ENCODE results near the gene MRPS10.

MRPS10 gene

DNA sequence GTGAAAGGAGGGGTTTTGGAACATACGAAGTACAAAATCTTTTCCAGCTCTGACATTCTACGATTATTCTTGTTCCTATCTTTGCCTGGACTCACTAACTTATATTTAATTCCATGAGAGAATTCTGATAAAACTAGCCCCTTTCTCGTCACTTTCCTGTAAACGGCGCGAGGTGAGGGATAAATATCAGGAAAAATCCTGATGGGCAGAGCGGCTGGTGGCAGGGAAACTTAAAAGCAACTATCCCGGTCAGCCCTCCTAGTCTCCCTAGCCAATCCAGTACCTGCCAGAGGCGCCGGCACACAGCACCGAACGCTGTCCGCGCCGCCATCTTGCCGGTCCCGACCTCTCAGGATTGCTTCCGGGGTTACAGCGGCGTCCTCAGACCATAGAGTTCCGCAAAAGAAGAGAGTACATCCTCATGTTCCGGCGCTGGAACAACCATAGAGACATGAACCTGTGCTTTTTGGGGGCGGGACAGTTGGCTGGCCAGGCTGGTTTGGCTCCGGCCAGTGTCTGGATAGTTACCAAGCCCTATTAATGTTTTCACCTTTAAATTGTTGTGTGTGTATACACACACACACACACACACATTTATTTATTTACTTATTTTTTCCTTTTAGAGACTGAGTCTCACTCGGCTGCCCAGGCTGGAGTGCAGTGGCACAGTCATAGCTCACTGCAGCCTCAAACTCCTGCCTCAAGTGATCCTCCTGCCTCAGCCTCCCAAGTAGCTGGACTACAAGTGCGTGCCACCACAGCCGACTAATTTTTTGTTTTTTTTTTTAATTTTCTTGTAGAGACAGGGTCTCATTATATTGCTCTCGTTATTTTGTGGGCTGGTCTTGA is at the start of gene MRPS10:
Gene MRPS10, minus strand, starts transcription at position 343 of the 849 bp plus-strand sequence. Its CDS starts 12 bp downstream, at position 331.
- Histone ChIP-seq H3K27me3 (ENCODE audit: control insufficient read depth, insufficient read depth, low read length) (no peaks in the 10 kb centered on the region), H3K79me2 (peaks cover 4% of the 10 kb centered on the region), H3K9ac (peak within 1 kb of the TSS; percentile 25), H3K36me3 (ENCODE audit: control insufficient read depth, insufficient read depth, low read length) (no peaks in the 10 kb centered on the region), H3K9me3 (ENCODE audit: control insufficient read depth, low read length) (no peaks in the 10 kb centered on the region), H3K4me2 (ENCODE audit: low read length) (peak within 1 kb of the TSS; percentile 82), H3K4me1 (peaks cover 7% of the 10 kb centered on the region), H3K27ac (peak within 1 kb of the TSS; percentile 68), H2AFZ (peak within 1 kb of the TSS; percentile 90), H3K4me3 (ENCODE audit: low read depth, low read length) (peak within 1 kb of the TSS; percentile 86)
- TF ChIP-seq, protein P1, sequence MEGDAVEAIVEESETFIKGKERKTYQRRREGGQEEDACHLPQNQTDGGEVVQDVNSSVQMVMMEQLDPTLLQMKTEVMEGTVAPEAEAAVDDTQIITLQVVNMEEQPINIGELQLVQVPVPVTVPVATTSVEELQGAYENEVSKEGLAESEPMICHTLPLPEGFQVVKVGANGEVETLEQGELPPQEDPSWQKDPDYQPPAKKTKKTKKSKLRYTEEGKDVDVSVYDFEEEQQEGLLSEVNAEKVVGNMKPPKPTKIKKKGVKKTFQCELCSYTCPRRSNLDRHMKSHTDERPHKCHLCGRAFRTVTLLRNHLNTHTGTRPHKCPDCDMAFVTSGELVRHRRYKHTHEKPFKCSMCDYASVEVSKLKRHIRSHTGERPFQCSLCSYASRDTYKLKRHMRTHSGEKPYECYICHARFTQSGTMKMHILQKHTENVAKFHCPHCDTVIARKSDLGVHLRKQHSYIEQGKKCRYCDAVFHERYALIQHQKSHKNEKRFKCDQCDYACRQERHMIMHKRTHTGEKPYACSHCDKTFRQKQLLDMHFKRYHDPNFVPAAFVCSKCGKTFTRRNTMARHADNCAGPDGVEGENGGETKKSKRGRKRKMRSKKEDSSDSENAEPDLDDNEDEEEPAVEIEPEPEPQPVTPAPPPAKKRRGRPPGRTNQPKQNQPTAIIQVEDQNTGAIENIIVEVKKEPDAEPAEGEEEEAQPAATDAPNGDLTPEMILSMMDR (IDR thresholded peaks at IDR 0.05): no peak

DNA sequence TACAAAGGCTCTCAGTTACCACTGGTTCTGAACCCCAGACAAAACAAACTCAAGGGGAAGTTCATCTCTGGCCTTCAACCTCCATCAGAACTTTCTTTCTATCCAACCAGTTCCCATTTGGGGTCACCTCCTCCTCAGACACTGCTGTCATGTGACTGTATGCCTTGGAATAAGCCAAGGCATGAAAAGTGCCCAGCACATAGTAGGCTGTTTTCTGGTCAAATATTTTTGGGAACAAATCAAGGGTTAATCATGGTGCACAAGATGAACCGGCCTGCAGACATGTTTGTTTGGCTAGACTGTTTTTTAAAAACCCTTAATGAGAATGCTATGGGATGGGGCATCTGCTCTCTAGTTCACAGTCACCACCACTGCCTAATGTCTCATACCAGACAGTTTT is 48.9 kb upstream of the MRPS10 start:
- Histone ChIP-seq H3K4me1 (no peaks in the 10 kb centered on the region), H3K27ac (no peak overlapping the region), H3K4me2 (ENCODE audit: low read length) (no peak overlapping the region), H3K9me3 (ENCODE audit: control insufficient read depth, low read length) (no peaks in the 10 kb centered on the region), H3K79me2 (no peaks in the 10 kb centered on the region), H3K9ac (no peak overlapping the region), H3K27me3 (ENCODE audit: control insufficient read depth, insufficient read depth, low read length) (no peaks in the 10 kb centered on the region), H3K36me3 (ENCODE audit: control insufficient read depth, insufficient read depth, low read length) (no peaks in the 10 kb centered on the region), H2AFZ (no peak overlapping the region), H3K4me3 (ENCODE audit: low read depth, low read length) (no peak overlapping the region)
- TF ChIP-seq, protein P1 (IDR thresholded peaks at IDR 0.05): no peak

DNA sequence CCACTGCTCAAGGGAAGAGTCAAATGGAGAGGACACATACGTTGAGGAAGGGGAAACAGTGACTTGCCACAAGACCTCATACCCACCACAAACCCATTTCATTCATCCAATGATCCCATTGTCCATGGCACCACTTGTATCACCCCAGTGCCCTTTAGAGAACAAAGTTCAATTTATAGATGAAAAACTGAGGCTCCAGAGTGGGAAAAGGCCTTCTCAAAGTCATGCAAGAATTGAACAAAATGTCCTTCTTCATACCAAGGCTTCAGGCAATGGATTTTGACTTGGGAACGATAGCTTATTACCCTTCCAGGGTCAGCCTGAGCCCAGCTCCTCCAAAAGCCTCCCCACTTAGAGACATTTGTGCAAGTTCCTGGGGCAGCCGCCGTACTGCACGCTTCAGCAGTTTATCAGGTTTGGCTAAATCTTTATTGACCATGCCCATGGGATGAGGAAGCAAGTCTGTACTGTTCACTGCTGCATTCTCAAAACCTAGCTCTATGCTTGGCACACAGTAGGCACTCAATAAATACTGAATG is 47.3 kb upstream of the MRPS10 start:
- H3K27me3 ChIP-seq (ENCODE audit: control insufficient read depth, insufficient read depth, low read length): no peaks in the 10 kb centered on the region
- no peak overlapping the region for H2AFZ ChIP-seq
- H3K36me3 ChIP-seq (ENCODE audit: control insufficient read depth, insufficient read depth, low read length): no peaks in the 10 kb centered on the region
- H3K4me2 ChIP-seq (ENCODE audit: low read length): no peak overlapping the region
- H3K9ac ChIP-seq: no peak overlapping the region
- no peaks in the 10 kb centered on the region for H3K79me2 ChIP-seq
- H3K27ac ChIP-seq: no peak overlapping the region
- TF ChIP-seq, protein P1 (IDR thresholded peaks at IDR 0.05): no peak
- no peaks in the 10 kb centered on the region for H3K4me1 ChIP-seq
- H3K4me3 ChIP-seq (ENCODE audit: low read depth, low read length): no peak overlapping the region
- H3K9me3 ChIP-seq (ENCODE audit: control insufficient read depth, low read length): no peaks in the 10 kb centered on the region

DNA sequence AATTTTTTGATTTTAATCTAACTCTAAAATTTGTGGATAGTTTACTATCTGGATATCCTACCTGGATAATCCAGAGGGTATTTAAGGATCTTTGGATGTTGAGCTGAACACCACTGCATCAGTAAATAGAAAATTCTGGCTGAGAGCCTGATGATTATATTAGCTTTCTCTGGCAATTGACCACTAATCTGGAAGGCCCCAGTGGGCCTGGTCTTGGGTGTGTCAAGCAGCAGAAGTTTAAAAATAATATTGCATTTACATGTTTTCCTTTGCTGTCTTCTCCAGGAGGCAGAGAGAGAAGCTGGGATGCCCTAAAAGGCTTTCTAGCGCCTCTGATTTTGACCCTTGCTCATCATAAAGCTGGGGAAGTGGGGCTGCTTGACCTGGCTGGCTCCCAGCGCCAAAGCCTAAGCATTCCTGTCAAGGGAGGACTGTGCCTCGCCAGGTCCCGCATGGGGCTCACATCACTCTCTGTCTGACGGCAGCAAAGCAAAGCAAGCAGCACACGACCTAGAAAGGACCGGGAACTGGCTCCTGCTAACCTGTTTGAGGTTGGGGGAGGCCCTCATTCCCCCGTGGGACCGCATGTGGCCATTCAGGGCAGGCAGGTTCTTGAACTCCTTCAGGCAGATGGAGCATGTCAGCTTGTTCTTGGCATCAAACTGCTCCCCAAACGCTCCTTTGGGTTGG is 46.6 kb upstream of the MRPS10 start:
- no peak overlapping the region for H3K4me2 ChIP-seq (ENCODE audit: low read length)
- no peaks in the 10 kb centered on the region for H3K79me2 ChIP-seq
- H3K4me3 ChIP-seq (ENCODE audit: low read depth, low read length): no peak overlapping the region
- no peaks in the 10 kb centered on the region for H3K36me3 ChIP-seq (ENCODE audit: control insufficient read depth, insufficient read depth, low read length)
- H3K9ac ChIP-seq: no peak overlapping the region
- no peaks in the 10 kb centered on the region for H3K4me1 ChIP-seq
- no peak overlapping the region for H2AFZ ChIP-seq
- no peaks in the 10 kb centered on the region for H3K9me3 ChIP-seq (ENCODE audit: control insufficient read depth, low read length)
- TF ChIP-seq, protein P1 (IDR thresholded peaks at IDR 0.05): no peak
- no peaks in the 10 kb centered on the region for H3K27me3 ChIP-seq (ENCODE audit: control insufficient read depth, insufficient read depth, low read length)
- H3K27ac ChIP-seq: no peak overlapping the region

Data from parathyroid adenoma (tissue), 2 donors.